ENCODE results near the gene NUDC.
"Not testable (repeated sequence)": the region's sequence is repeated elsewhere in the genome, so short reads cannot be mapped to it uniquely, and the experiment has no call there.

The NUDC gene

GRCh38 chr1:26921540-26922430 lies at the start of gene NUDC:
Gene NUDC, plus strand, starts transcription at chr1:26921743. Its CDS starts 106 bp downstream, at chr1:26921849.
- DNase-seq: peak; percentile 95 to 96

- not testable (repeated sequence) for DNase-seq
Measured at GRCh38 chr1:26873097-26873496, 48.4 kb upstream of the NUDC start.

GRCh38 chr1:26874896-26875295 lies 46.6 kb upstream of the NUDC start:
- DNase-seq: no peak

- no peak for DNase-seq
Measured at GRCh38 chr1:26877326-26877725, 44.2 kb upstream of the NUDC start.

GRCh38 chr1:26879793-26880192 lies 41.8 kb upstream of the NUDC start:
- DNase-seq: no peak

- DNase-seq: not testable (repeated sequence)
Measured at GRCh38 chr1:26881611-26882010, 39.9 kb upstream of the NUDC start.

- no peak for DNase-seq
Measured at GRCh38 chr1:26882696-26883463, 38.7 kb upstream of the NUDC start.

GRCh38 chr1:26887125-26887524 lies 34.4 kb upstream of the NUDC start:
- DNase-seq: peak in 1 of 2 donors; percentile 49

GRCh38 chr1:26888231-26888630 lies 33.3 kb upstream of the NUDC start:
- no peak for DNase-seq

- DNase-seq: peak; percentile 76 to 81
Measured at GRCh38 chr1:26889551-26890466, 31.7 kb upstream of the NUDC start, which contains the start of gene GPN2. Gene GPN2, minus strand, starts transcription at chr1:26890283. Its CDS starts 187 bp downstream, at chr1:26890096.

GRCh38 chr1:26890467-26890796 lies 31.1 kb upstream of the NUDC start:
- DNase-seq: no peak

- DNase-seq: no peak
Measured at GRCh38 chr1:26894263-26894662, 27.3 kb upstream of the NUDC start.

GRCh38 chr1:26897351-26897750 lies 24.2 kb upstream of the NUDC start:
- DNase-seq: no peak

GRCh38 chr1:26900001-26900814 lies 21.3 kb upstream of the NUDC start, which contains the start of gene GPATCH3:
Gene GPATCH3, minus strand, starts transcription at chr1:26900467. Its CDS starts 25 bp downstream, at chr1:26900442.
- DNase-seq: peak; percentile 88 to 92

GRCh38 chr1:26900815-26901511 lies 20.6 kb upstream of the NUDC start:
- DNase-seq: no peak

- no peak for DNase-seq
Measured at GRCh38 chr1:26907071-26907917, 14.2 kb upstream of the NUDC start.

- DNase-seq: no peak
Measured at GRCh38 chr1:26909951-26910342, 11.6 kb upstream of the NUDC start.

GRCh38 chr1:26910343-26911160 lies 11.0 kb upstream of the NUDC start:
- no peak for DNase-seq

Measured in CD4-positive, alpha-beta T cell treated with Interferon alpha-2 for 1 hour (primary cell).